Mucosa of gallbladder (tissue), 1 donor: Measurements from ENCODE around the gene PMF1. TPM values are rescaled to one million over a fixed set of nuclear protein-coding genes. Genes with fewer than 3 reads are reported as not detected.
"Not testable (repeated sequence)": the region's sequence is repeated elsewhere in the genome, so short reads cannot be mapped to it uniquely, and the experiment has no call there.

Experiments
- DNase-seq: peaks from one replicate; pipeline ENCODE4 v3.0.0-alpha.2; 2020; ENCODE audit warnings: low spot score
- total RNA-seq: library from RNA; stranded (reverse); gene quantifications from one replicate; pipeline ENCODE4 v1.2.1, GENCODE V29; 2021
- donor health status: DM: no; HTN: no; CAD: no.

Gene PMF1
- total RNA-seq, 1 donor from 2014 or later = 43.4 TPM

GRCh38 chr1:156196445-156196844 lies 16.4 kb upstream of the PMF1 start:
- DNase-seq = no peak

GRCh38 chr1:156198831-156199349 lies 13.9 kb upstream of the PMF1 start:
- DNase-seq = no peak

GRCh38 chr1:156200044-156200443 lies 12.8 kb upstream of the PMF1 start:
- DNase-seq = no peak

GRCh38 chr1:156203331-156203730 lies 9.5 kb upstream of the PMF1 start:
- DNase-seq = no peak

GRCh38 chr1:156204686-156205085 lies 8.1 kb upstream of the PMF1 start:
- DNase-seq = no peak

GRCh38 chr1:156211243-156211642 lies 1.6 kb upstream of the PMF1 start:
- no peak for DNase-seq

GRCh38 chr1:156212130-156212529 lies 677 bp upstream of the PMF1 start:
- DNase-seq = no peak

- no peak for DNase-seq
Measured at GRCh38 chr1:156213644-156213966, 798 bp downstream of the PMF1 start.

- DNase-seq = no peak
Measured at GRCh38 chr1:156214024-156214748, 1.4 kb downstream of the PMF1 start.

GRCh38 chr1:156216361-156217086 lies 3.7 kb downstream of the PMF1 start:
- not testable (repeated sequence) for DNase-seq

- DNase-seq = no peak
Measured at GRCh38 chr1:156217871-156218270, 5.1 kb downstream of the PMF1 start.

GRCh38 chr1:156220226-156220625 lies 7.4 kb downstream of the PMF1 start:
- no peak for DNase-seq

GRCh38 chr1:156221986-156222692 lies 9.3 kb downstream of the PMF1 start:
- no peak for DNase-seq

- DNase-seq = no peak
Measured at GRCh38 chr1:156225677-156226014, 12.8 kb downstream of the PMF1 start.

- no peak for DNase-seq
Measured at GRCh38 chr1:156226116-156226538, 13.3 kb downstream of the PMF1 start.

GRCh38 chr1:156226782-156227181 lies 14.0 kb downstream of the PMF1 start:
- DNase-seq = no peak

GRCh38 chr1:156228501-156228900 lies 15.7 kb downstream of the PMF1 start:
- no peak for DNase-seq

- DNase-seq = no peak
Measured at GRCh38 chr1:156229809-156230472, 17.1 kb downstream of the PMF1 start.

- DNase-seq = no peak
Measured at GRCh38 chr1:156230473-156230837, 17.6 kb downstream of the PMF1 start.

- no peak for DNase-seq
Measured at GRCh38 chr1:156232201-156232894, 19.5 kb downstream of the PMF1 start.

- DNase-seq = no peak
Measured at GRCh38 chr1:156233426-156234127, 20.8 kb downstream of the PMF1 start.
